Activated naive CD8-positive, alpha-beta T cell treated with anti-CD3 and anti-CD28 coated beads, Interleukin-2, amount 50 U/mL, for 24 hours (primary cell): Measurements from ENCODE around the gene HIC1.

ENCODE experiments used
- ATAC-seq: fragments of 150-1000 bp; cut with Tn5 transposase; one replicate; pipeline ENCODE4 v1.10.0; 2021
- DNase-seq: peaks from one replicate; pipeline ENCODE4 v3.0.0; 2021
- H3K27ac Mint-ChIP-seq: one replicate; pipeline ENCODE4 v1.8.0; 2021; ENCODE audit warnings: mild to moderate bottlenecking, mixed read lengths
- H3K27me3 Mint-ChIP-seq: one replicate; pipeline ENCODE4 v1.8.0; 2021; ENCODE audit warnings: mixed read lengths
- H3K36me3 Mint-ChIP-seq: one replicate; pipeline ENCODE4 v1.8.0; 2021; ENCODE audit warnings: low read depth, mixed read lengths
- H3K4me1 Mint-ChIP-seq: one replicate; pipeline ENCODE4 v1.8.0; 2021; ENCODE audit warnings: mixed read lengths
- H3K4me3 Mint-ChIP-seq: one replicate; pipeline ENCODE4 v1.8.0; 2021; ENCODE audit warnings: mild to moderate bottlenecking, moderate library complexity, mixed read lengths
- H3K9me3 Mint-ChIP-seq: one replicate; pipeline ENCODE4 v1.8.0; 2021; ENCODE audit warnings: mixed read lengths

The HIC1 gene

DNA sequence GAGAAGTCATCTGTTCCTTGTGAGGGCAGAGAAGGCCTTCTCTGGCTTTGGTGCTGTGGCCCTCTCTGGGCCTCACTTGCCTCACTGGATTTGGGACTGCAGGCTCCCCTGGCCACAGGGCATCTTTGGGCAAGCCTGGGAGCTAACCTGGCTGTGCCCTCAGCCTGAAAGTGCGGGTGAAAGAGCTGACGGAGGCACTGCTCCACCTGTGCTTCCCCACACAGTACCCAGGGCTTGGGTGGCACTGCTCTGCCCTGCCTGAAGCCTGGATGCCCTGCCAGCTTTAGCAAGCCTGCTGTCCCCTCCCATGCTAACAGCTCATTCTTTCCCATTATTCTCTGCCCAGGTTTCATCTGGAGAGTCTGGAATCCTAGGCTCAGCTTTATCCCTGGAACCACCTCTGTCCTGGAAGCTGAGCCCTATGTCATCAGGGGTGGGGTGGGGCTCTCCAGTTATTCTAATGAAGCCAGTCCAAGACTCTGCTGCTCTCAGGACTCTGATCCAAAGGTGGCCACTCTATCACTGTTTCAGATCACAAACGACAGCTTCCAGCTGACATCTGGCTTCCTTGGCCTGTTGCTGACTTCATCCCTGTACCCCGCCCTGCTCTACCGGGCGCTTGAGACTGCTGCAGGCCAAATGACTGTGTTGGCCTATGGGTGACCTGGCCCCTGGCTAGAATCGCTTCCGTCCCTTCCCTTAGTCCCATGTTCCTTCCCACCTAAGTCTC, 29.3 kb downstream of the HIC1 start:
- Mint-ChIP-seq H3K27me3 (no peaks in the 10 kb centered on the region), H3K4me3 (no peak overlapping the region), H3K9me3 (no peaks in the 10 kb centered on the region), H3K36me3 (peaks cover 29% of the 10 kb centered on the region), H3K27ac (no peak overlapping the region), H3K4me1 (peaks cover 47% of the 10 kb centered on the region)
- ATAC-seq (no peak), DNase-seq (no peak)

DNA sequence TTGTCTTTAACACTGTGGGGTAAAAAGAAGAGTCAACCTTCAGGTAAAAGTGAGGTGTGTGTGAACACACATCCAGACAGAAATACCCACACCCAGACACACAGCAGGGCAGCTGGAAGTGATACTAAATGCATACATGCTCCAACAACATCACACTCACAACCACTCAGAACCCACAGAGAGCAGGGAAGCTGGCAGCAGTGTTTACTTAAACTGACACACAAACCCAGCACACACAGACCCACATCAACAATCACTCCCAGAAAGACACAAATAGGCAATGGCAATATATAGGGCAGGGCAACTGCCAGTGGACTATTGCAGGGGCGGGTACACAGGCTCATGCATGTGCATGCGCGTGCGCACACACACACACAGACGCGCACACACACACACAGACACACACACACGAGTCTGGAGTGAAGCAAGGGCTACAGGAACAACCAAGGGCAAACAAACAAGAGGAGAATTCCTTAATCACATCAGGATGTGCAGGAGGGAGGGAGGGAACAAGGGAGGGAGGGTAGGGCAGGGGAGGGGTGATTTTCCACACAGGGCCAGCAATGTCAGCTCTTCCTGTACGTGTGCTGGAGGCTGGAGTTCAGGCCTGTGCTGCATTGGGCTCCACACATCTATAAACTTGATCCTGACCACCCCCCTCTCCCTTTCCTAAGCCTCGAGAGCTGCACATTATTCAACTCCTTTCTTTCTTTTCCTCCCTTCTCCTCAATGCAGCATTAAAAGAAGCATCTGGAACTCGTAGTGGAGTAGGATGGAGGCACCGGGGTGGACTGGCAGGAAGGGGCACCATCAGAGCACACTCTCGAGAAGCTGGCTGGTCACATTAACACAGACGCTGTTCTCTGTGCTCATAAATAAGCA, 30.1 kb downstream of the HIC1 start:
- Mint-ChIP-seq H3K27ac (no peak overlapping the region), H3K36me3 (peaks cover 23% of the 10 kb centered on the region), H3K9me3 (no peaks in the 10 kb centered on the region), H3K4me3 (no peak overlapping the region), H3K27me3 (no peaks in the 10 kb centered on the region), H3K4me1 (peaks cover 55% of the 10 kb centered on the region)
- DNase-seq (no peak), ATAC-seq (no peak)

DNA sequence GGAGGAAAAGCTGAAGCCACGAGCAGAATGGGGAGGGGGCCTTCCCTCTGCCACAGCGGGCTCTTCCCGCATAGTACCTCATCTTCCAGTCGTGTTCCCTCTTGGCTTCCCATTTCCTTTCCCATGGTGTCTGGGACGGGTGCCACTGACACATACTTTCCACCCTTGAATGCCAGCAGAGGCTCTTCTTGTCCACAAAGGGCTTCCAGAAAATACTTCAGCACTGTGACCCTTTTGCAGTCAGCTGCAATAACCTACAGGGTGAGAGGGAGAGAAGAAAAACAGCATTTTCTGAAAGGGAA, 30.7 kb downstream of the HIC1 start:
- Mint-ChIP-seq H3K27me3 (no peaks in the 10 kb centered on the region), H3K4me1 (peaks cover 61% of the 10 kb centered on the region), H3K36me3 (peaks cover 23% of the 10 kb centered on the region), H3K4me3 (no peak overlapping the region), H3K27ac (no peak overlapping the region), H3K9me3 (no peaks in the 10 kb centered on the region)
- no peak for DNase-seq
- ATAC-seq: no peak

DNA sequence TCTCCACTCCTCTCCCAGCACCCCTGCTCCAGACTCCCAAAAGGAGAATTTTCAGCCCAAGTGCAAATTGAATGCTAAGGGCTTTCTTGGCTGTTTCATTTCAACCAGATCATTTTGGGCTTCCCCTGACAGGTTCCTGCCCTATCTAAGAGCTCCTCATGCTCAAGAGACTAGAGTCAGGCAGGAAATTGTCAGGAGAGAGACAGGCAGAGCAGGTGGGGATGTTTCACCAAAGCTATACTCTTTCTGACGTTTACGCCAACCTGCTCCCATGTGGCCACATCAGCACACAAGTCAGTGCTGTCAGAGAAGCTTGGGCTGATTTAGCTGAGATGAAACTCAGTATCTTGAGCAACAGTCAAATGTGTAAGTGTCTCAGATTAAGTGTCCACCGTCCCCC, 31.4 kb downstream of the HIC1 start:
- Mint-ChIP-seq H3K9me3 (no peaks in the 10 kb centered on the region), H3K36me3 (peaks cover 18% of the 10 kb centered on the region), H3K27ac (no peak overlapping the region), H3K4me3 (no peak overlapping the region), H3K27me3 (no peaks in the 10 kb centered on the region), H3K4me1 (peaks cover 68% of the 10 kb centered on the region)
- DNase-seq (no peak), ATAC-seq (no peak)

DNA sequence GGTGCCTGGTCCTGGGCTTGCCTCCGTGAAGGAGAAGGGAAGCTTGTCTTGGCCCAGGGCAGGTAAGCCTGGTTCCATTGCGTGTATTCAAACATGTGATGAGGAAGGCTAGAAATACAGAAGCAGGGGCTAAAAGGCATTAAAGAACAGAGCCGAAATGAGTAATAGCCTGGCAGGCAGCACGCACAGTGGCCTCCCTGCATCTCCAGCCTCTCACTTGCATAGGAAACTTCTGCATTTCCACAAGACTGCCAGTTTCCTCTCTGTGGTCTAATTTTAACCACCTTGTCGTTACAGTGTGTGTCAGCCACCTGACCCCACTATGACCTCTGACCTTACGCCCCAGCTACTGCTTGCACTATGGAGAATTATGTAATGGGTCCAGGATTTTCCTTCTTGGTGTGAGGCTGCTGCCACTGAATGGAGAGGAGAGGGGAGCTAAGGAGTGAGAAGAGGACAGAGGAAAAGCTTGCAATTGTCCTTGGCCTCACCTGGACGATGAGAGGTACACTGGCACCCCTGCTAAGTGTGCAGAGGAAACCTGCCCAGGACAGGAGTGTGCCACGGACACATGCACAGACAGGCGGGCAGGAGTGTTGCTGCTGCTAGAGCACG, 32.8 kb downstream of the HIC1 start:
- peak overlapping the region; percentile 91 for H3K27ac Mint-ChIP-seq
- DNase-seq (peak; percentile 62), ATAC-seq (peak; percentile 77)
- peaks cover 18% of the 10 kb centered on the region for H3K36me3 Mint-ChIP-seq
- H3K27me3 Mint-ChIP-seq: no peaks in the 10 kb centered on the region
- peak overlapping the region; percentile 63 for H3K4me3 Mint-ChIP-seq
- no peaks in the 10 kb centered on the region for H3K9me3 Mint-ChIP-seq
- H3K4me1 Mint-ChIP-seq: peaks cover 68% of the 10 kb centered on the region

DNA sequence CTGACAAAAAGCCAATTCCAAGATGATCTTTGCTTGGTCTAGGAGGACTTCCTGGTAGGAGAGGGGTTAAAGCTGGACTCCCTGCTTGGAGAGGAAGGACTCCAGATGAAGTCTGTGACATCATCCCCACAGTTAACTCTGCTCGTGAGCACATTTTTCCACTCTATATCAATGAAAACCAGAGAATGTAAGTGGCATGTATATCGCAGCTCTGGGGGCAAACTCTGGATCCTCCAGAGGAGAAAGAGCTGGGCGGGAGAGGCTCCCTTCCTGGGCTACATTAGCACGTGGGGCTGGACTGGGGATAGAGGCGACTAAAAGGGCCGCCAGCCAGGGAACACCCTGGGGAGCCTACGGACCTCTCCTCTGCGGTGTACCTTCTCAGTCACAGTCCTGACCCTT, 34.1 kb downstream of the HIC1 start:
- DNase-seq (no peak), ATAC-seq (peak; percentile 41)
- Mint-ChIP-seq H3K27me3 (no peaks in the 10 kb centered on the region), H3K4me3 (peak overlapping the region; percentile 81), H3K9me3 (no peaks in the 10 kb centered on the region), H3K36me3 (peaks cover 20% of the 10 kb centered on the region), H3K27ac (peak overlapping the region; percentile 84), H3K4me1 (peaks cover 64% of the 10 kb centered on the region)

DNA sequence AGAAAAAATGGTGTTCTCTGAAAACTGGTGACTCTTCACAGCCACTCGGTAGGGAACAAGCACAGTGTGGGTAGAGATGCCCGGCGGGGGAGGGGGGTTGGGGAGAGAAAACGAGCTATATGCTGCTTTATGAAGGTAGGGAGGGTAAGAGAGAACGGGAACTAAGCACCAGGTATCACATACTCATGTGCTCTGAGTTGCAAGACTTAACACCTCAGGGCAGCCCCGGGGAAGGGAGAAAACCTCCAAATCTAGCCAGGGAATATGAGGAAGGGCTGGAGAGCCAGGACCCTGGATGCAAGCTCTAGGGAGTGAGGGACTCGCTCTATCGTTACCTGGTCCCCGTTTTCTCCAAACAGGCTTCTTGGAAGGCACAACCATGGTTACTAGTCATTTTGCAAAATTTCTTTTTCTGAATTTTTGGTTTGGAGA, 35.3 kb downstream of the HIC1 start:
- Mint-ChIP-seq H3K36me3 (peaks cover 15% of the 10 kb centered on the region), H3K27ac (peak overlapping the region; percentile 84), H3K4me3 (peak overlapping the region; percentile 81), H3K4me1 (peaks cover 61% of the 10 kb centered on the region), H3K27me3 (no peaks in the 10 kb centered on the region), H3K9me3 (no peaks in the 10 kb centered on the region)
- DNase-seq (no peak), ATAC-seq (no peak)

DNA sequence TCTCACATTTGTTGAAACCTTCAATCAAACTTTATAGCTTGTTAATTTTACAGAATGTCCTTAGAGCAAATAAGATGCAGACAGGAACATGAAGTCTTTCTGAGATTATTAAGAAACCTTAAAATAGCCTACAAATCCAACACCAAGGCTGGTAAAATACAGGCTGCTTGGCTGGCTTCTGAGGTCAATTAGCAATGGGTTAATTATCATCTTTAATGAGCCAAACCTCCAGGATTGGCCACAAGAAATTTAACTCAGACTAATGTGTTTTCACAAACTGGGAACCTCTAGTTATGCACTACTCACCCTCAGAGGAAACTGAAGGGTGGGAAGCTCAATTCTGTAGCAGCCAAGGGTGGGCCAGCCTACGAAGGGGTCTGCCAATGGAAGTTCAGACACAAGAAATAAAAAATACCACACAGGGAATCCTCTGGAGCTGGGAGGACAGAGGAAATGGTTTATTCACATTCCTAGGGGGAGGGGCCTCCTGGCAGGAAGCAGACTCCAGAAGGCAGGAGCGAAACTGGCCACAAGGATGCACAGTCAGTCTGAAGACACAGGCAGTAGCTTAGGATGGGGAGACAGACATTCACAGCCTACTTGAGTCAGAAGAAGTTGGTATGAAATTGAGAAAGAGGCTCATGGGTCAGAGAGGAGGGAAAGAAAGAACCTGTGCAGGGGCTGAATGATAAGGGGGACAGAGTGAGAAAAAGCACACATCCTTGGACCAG, 36.1 kb downstream of the HIC1 start:
- ATAC-seq: no peak
- H3K9me3 Mint-ChIP-seq: no peaks in the 10 kb centered on the region
- no peak for DNase-seq
- no peaks in the 10 kb centered on the region for H3K27me3 Mint-ChIP-seq
- peaks cover 11% of the 10 kb centered on the region for H3K36me3 Mint-ChIP-seq
- no peak overlapping the region for H3K27ac Mint-ChIP-seq
- no peak overlapping the region for H3K4me3 Mint-ChIP-seq
- peaks cover 57% of the 10 kb centered on the region for H3K4me1 Mint-ChIP-seq

DNA sequence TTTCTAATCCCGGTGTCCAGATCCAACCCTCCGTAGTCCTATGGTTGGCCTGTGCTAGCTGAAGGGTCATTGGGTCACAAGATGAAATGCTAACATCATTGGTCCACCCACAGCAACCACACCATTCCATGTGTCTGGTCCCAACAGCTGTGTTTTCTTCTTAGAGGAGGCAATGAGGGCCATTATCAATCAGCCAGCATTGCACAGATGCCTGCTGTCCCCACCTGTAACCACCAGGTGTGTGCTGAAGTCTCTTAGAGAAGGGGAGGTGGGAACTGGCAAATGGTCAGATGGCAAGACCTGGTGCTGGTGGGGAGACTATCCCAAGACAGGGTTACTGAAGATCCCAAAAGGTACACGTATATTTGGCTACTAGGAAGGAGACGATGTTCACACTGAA, 37.4 kb downstream of the HIC1 start:
- ATAC-seq: no peak
- Mint-ChIP-seq H3K36me3 (peaks cover 13% of the 10 kb centered on the region), H3K9me3 (no peaks in the 10 kb centered on the region), H3K27ac (no peak overlapping the region), H3K4me3 (no peak overlapping the region), H3K4me1 (peaks cover 45% of the 10 kb centered on the region), H3K27me3 (no peaks in the 10 kb centered on the region)
- DNase-seq: no peak

DNA sequence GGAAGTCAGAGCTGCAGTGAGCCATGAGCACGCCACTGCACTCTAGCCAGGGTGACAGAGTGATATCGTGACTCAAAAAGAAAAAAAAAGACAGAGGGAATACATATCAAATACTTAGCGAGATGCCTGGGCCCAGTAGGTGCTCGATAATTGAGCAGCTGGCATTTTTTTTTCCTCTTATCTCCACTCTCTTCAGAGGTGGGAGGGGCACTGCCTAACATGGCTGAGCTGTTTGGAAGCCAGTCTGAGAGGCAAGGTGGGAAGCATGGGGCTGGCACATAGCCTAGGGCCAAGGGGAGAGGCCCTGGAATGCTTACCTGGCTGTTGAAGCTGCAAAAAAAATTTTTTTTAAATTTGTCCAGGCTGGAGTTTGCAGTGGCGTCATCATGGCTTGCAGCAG, 38.4 kb downstream of the HIC1 start:
- peaks cover 9% of the 10 kb centered on the region for H3K36me3 Mint-ChIP-seq

DNA sequence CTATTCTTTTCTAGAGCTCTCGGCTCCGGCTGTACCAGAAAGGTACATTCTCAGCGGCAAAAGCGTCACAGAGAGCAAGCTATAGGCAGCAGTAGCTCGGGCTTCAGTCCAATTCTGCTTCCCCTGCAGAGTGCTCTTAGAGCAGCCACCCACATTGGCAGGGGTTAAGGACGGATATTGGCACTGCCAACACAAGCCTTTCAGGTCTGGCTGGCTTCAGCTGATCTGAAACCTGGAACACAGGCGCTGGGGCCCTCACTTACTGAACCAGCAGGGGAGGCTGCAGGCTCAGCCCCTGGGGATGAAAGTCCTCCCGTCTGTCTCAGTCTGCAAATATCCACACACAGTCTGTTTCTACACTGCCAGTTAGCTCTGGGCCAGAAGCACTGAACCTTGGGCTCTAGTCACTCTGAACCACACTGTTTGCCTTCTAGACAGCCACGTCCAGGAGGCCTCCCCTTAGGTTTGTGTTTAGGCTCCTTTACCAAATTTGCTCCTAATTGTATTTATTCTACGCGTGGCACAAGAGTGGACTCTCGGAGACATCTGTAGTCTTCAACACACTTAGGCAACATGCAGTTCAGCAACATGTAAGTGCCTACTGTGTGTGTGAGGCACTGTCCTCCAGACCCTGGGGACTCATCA, 40.1 kb downstream of the HIC1 start:
- H3K4me1 Mint-ChIP-seq: peaks cover 18% of the 10 kb centered on the region
- H3K4me3 Mint-ChIP-seq: no peak overlapping the region
- H3K36me3 Mint-ChIP-seq: peaks cover 9% of the 10 kb centered on the region
- DNase-seq (no peak), ATAC-seq (no peak)
- no peaks in the 10 kb centered on the region for H3K27me3 Mint-ChIP-seq
- no peak overlapping the region for H3K27ac Mint-ChIP-seq
- no peaks in the 10 kb centered on the region for H3K9me3 Mint-ChIP-seq

More for the DNA sequence above, 38.4 kb downstream of the HIC1 start:
- Mint-ChIP-seq H3K4me3 (no peak overlapping the region), H3K27me3 (no peaks in the 10 kb centered on the region), H3K27ac (no peak overlapping the region), H3K4me1 (peaks cover 35% of the 10 kb centered on the region), H3K9me3 (no peaks in the 10 kb centered on the region)
- DNase-seq: no peak
- no peak for ATAC-seq

DNA sequence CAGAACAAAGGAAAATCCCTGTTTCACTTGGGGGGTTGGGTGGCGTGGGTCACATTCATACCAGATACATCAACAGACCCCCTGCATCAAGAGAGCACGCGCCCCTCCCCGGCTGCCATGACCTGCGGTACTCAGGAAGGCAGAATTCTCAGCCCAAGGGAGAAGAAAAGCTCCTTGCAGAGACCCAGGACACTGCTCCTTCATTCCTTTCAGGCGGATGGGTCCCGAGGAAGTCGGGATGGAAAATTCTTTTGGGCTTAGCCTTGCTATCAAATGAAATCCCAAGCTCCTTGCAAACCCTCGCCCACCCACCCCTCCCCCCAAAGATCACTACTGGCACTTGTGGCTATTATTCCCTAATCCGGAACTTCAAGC, 40.6 kb downstream of the HIC1 start:
- H3K4me1 Mint-ChIP-seq: peaks cover 13% of the 10 kb centered on the region
- no peaks in the 10 kb centered on the region for H3K27me3 Mint-ChIP-seq
- H3K4me3 Mint-ChIP-seq: no peak overlapping the region
- peaks cover 9% of the 10 kb centered on the region for H3K36me3 Mint-ChIP-seq
- DNase-seq (no peak), ATAC-seq (no peak)
- no peaks in the 10 kb centered on the region for H3K9me3 Mint-ChIP-seq
- no peak overlapping the region for H3K27ac Mint-ChIP-seq

DNA sequence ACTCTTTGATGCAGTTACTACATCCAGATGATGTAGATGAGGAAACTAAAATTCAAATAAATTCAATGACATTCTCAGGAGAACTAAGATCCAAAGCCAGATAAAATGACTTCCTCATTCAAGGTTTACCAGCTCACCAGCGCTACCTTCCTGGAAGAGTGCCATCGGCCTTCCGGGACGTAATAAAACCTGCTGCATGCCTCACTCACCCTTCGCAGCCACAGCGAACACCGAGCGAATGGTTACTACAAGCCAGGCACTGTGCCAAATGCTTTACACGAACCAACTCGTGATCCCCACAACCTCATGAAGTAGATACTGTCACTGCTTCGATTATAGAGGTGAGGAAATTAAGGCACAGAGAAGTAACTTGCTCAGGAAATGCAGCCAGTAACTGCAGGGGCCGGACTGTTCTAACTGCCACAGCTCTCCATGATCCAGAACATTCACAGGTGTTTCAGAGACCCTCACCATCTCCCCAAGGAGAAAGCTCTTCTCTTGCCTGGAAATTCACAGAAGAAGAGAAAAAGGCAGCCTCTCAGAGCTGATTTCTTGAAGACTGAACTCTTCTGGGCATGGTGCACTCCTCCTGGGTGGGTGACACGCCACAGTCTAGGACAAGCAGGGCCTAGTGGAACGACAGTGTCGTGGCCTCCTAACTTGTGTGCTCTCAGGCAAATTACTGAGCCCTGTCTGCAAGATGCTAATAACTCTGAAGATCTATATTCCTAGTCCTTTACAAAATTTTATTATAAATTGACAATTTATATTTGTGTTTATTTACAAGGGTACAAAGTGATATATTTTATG, 46.8 kb downstream of the HIC1 start:
- ATAC-seq: peak; percentile 52
- H3K4me1 Mint-ChIP-seq: peaks cover 12% of the 10 kb centered on the region
- DNase-seq: peak; percentile 33
- no peak overlapping the region for H3K4me3 Mint-ChIP-seq
- no peak overlapping the region for H3K27ac Mint-ChIP-seq
- peaks cover 12% of the 10 kb centered on the region for H3K36me3 Mint-ChIP-seq
- no peaks in the 10 kb centered on the region for H3K9me3 Mint-ChIP-seq
- H3K27me3 Mint-ChIP-seq: no peaks in the 10 kb centered on the region
